Measurements from ENCODE around the gene HOXD4. TPM values are rescaled to one million over a fixed set of nuclear protein-coding genes. Genes with fewer than 3 reads are reported as not detected.

HOXD4 gene
- total RNA-seq, 1 donor from 2014 or later, result not detected

- DNase-seq, result no peak
These were observed 37.7 kb downstream of the HOXD4 start for GRCh38 chr2:176188774-176189680.

- DNase-seq, result no peak
These were observed 38.6 kb downstream of the HOXD4 start for GRCh38 chr2:176189681-176190641.

GRCh38 chr2:176192351-176192750 is 41.0 kb downstream of the HOXD4 start:
- no peak for DNase-seq

- DNase-seq, result no peak
These were observed 41.7 kb downstream of the HOXD4 start for GRCh38 chr2:176193048-176193447.

GRCh38 chr2:176199902-176200301 is 48.6 kb downstream of the HOXD4 start:
- DNase-seq, result no peak

- no peak for DNase-seq
These were observed 49.6 kb downstream of the HOXD4 start for GRCh38 chr2:176200971-176201370.

GRCh38 chr2:176202491-176202890 is 51.1 kb downstream of the HOXD4 start:
- DNase-seq, result no peak

Small RNAs within 50 kb of the gene (small RNA-seq; reads per million reads assigned to genes)
- gene MIR10B, result 178 reads per million, percentile 97 among the genes with 10 or more reads in this experiment

Other genes with a start within 250 kb of the HOXD4 start
- 67.1 TPM for gene LNPK, start 149.3 kb upstream of the HOXD4 start, total RNA-seq
- gene EVX2, start 67.6 kb upstream of the HOXD4 start, total RNA-seq, result not detected
- not detected for gene HOXD13, start 58.8 kb upstream of the HOXD4 start, total RNA-seq
- gene HOXD12, start 51.8 kb upstream of the HOXD4 start, total RNA-seq, result not detected
- gene HOXD11, start 44.3 kb upstream of the HOXD4 start, total RNA-seq, result not detected
- not detected for gene HOXD10, start 34.8 kb upstream of the HOXD4 start, total RNA-seq
- gene HOXD9, start 28.8 kb upstream of the HOXD4 start, total RNA-seq, result not detected
- not detected for gene HOXD8, start 21.8 kb upstream of the HOXD4 start, total RNA-seq
- gene HOXD3, start 5.8 kb downstream of the HOXD4 start, total RNA-seq, result not detected
- not detected for gene HOXD1, start 37.1 kb downstream of the HOXD4 start, total RNA-seq
- 50.5 TPM for gene MTX2, start 117.9 kb downstream of the HOXD4 start, total RNA-seq